Lung (tissue), 12 donors: ENCODE results near the gene LRPPRC. TPM values are rescaled to one million over a fixed set of nuclear protein-coding genes. Genes with fewer than 3 reads are reported as not detected.

Experiments
- ATAC-seq: fragments of 200-7000 bp; cut with Tn5 transposase; one replicate; pipeline ENCODE4 v1.9.1; 2020; ENCODE audit warnings: moderate number of reproducible peaks; ENCODE audit not compliant: insufficient read depth, low FRiP score
- DNase-seq, 3 donors: peaks; one replicate each; pipeline ENCODE4 v3.0.0-alpha.2; 2013 to 2017
- H3K27ac ChIP-seq, 2 donors: one replicate each; pipeline ENCODE4 v1.5.1; 2013; ENCODE audit warnings: mild to moderate bottlenecking in 2 of 2, moderate library complexity in 2 of 2, control low read depth in 1 of 2, inconsistent platforms in 1 of 2, low read depth in 1 of 2, low read length in 1 of 2
- H3K27me3 ChIP-seq, 3 donors: one replicate each; pipeline ENCODE4 v1.5.1; 2013; ENCODE audit warnings: low read length in 2 of 3; ENCODE audit not compliant: control insufficient read depth in 3 of 3, insufficient read depth in 3 of 3
- H3K36me3 ChIP-seq, 4 donors: one replicate each; pipeline ENCODE4 v1.5.1; 2013; ENCODE audit warnings: low read length in 4 of 4, mild to moderate bottlenecking in 1 of 4, moderate library complexity in 1 of 4; ENCODE audit not compliant: control insufficient read depth in 4 of 4, insufficient read depth in 4 of 4
- H3K4me1 ChIP-seq, 5 donors: one replicate each; pipeline ENCODE4 v1.5.1; 2013; ENCODE audit warnings: low read length in 5 of 5, mild to moderate bottlenecking in 2 of 5, moderate library complexity in 1 of 5; ENCODE audit not compliant: control insufficient read depth in 5 of 5, insufficient read depth in 5 of 5
- H3K4me3 ChIP-seq: one replicate; pipeline ENCODE4 v1.5.1; 2013; ENCODE audit warnings: mild to moderate bottlenecking, control low read depth, moderate library complexity
- H3K9ac ChIP-seq, 2 donors: one replicate each; pipeline ENCODE4 v1.5.1; 2013; ENCODE audit warnings: low read length in 2 of 2, control low read depth in 1 of 2; ENCODE audit not compliant: insufficient read depth in 1 of 2
- H3K9me3 ChIP-seq, 4 donors: one replicate each; pipeline ENCODE4 v1.5.1; 2013; ENCODE audit warnings: low read length in 3 of 4, mild to moderate bottlenecking in 1 of 4, moderate library complexity in 1 of 4; ENCODE audit not compliant: control insufficient read depth in 4 of 4, insufficient read depth in 3 of 4
- WGBS, 2 donors: extraction: QIAGEN DNeasy Blood & Tissue Kit; methylation state at CpG; one replicate each; pipeline ENCODE4 v1.1.7; 2013; 5-methylcytosine and 5-hydroxymethylcytosine counted together
- polyA plus RNA-seq, 2 donors: library from polyadenylated mRNA; stranded (reverse); fragments of 200-250 nt; gene quantifications; one replicate each; pipeline ENCODE4 v1.2.1, GENCODE V29; 2013
- total RNA-seq, 2 donors: library from RNA; depleted of rRNA in 1 of 2; stranded (reverse); fragments of >200 nt in 1 of 2; gene quantifications; one replicate each; pipeline ENCODE4 v1.2.1, GENCODE V29; 2014 to 2021
- TF ChIP-seq, protein P1 (sequence below): IDR thresholded peaks from 2 replicates; pipeline ENCODE4 v1.5.1; 2012; ENCODE audit warnings: mild to moderate bottlenecking; ENCODE audit errors: control extremely low read depth, extremely low read depth
- donor health status: control.
- donor health status: control.
- donor health status: Bipolar disorder and iron deficiency.
- donor health status: healthy.
- donor health status: DM: yes; HTN: yes; CAD: no.

The LRPPRC gene
- total and polyA plus RNA-seq, 4 donors, result 29.5 to 96.6 (median 48.6) TPM

DNA sequence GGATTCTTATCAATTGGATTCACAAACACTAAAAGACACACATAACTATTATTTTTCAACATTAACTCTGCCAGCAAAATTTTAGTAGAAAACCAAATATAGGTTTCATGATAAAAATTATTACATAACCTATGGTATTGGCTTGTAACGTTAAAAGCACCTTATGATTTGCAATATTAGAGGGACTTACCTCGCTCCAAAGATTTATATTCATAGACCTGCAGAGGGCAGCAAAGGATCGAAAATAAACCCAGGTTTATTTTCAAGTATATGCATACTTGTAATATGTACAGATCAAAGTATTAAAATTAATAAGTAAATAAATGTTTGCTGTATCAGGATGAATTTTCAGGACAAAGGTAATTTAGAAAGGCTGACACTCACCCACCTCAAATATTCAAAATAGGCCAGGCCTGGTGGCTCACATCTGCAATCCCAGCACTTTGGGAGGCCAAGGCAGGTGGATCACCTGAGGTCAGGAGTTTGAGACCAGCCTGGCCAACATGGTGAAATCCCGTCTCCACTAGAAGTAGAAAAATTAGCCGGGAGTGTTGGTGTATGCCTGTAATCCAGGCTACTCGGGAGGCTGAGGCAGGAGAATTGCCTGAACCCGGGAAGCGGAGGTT is 45.3 kb downstream of the LRPPRC start:
- peaks cover 11 to 28% (median 20%) of the 10 kb centered on the region in 4 donors for H3K36me3 ChIP-seq
- peaks cover 0 to 4% (median 0%) of the 10 kb centered on the region in 5 donors for H3K4me1 ChIP-seq
- H3K9me3 ChIP-seq, result no peaks in the 10 kb centered on the region
- DNase-seq (peak; percentile 20 to 75 (median 64)), ATAC-seq (no peak)
- H3K27ac ChIP-seq, result no peak overlapping the region
- TF ChIP-seq, protein P1, sequence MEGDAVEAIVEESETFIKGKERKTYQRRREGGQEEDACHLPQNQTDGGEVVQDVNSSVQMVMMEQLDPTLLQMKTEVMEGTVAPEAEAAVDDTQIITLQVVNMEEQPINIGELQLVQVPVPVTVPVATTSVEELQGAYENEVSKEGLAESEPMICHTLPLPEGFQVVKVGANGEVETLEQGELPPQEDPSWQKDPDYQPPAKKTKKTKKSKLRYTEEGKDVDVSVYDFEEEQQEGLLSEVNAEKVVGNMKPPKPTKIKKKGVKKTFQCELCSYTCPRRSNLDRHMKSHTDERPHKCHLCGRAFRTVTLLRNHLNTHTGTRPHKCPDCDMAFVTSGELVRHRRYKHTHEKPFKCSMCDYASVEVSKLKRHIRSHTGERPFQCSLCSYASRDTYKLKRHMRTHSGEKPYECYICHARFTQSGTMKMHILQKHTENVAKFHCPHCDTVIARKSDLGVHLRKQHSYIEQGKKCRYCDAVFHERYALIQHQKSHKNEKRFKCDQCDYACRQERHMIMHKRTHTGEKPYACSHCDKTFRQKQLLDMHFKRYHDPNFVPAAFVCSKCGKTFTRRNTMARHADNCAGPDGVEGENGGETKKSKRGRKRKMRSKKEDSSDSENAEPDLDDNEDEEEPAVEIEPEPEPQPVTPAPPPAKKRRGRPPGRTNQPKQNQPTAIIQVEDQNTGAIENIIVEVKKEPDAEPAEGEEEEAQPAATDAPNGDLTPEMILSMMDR, result no peak
- H3K4me3 ChIP-seq, result no peak overlapping the region
- WGBS, 2 donors, result 75 to 80% methylated on average over 8 of the region's 8 CpGs
- no peaks in the 10 kb centered on the region for H3K27me3 ChIP-seq
- H3K9ac ChIP-seq, result no peak overlapping the region

- no peak overlapping the region for H3K4me3 ChIP-seq
- H3K27ac ChIP-seq, result no peak overlapping the region
- H3K9ac ChIP-seq, result no peak overlapping the region
- no peaks in the 10 kb centered on the region for H3K9me3 ChIP-seq
- peaks cover 12 to 41% (median 19%) of the 10 kb centered on the region in 4 donors for H3K36me3 ChIP-seq
- H3K27me3 ChIP-seq, result no peaks in the 10 kb centered on the region
- ATAC-seq (no peak), DNase-seq (no peak)
- 92 to 93% methylated on average over 3 of the region's 3 CpGs for WGBS, 2 donors
- H3K4me1 ChIP-seq, result peaks cover 0 to 20% (median 3%) of the 10 kb centered on the region in 5 donors
- TF ChIP-seq, protein P1, result no peak
Observed at GRCh38 chr2:43948370-43948769, 47.4 kb downstream of the LRPPRC start.

GRCh38 chr2:43946685-43947084 is 49.1 kb downstream of the LRPPRC start:
- H3K36me3 ChIP-seq, result peaks cover 11 to 42% (median 19%) of the 10 kb centered on the region in 4 donors
- ATAC-seq (no peak), DNase-seq (no peak)
- no peak overlapping the region for H3K4me3 ChIP-seq
- H3K4me1 ChIP-seq, result peaks cover 0 to 30% (median 3%) of the 10 kb centered on the region in 5 donors
- H3K27me3 ChIP-seq, result no peaks in the 10 kb centered on the region
- H3K9ac ChIP-seq, result no peak overlapping the region
- TF ChIP-seq, protein P1, result no peak
- 92 to 93% methylated on average over 4 of the region's 4 CpGs for WGBS, 2 donors
- H3K27ac ChIP-seq, result no peak overlapping the region
- no peaks in the 10 kb centered on the region for H3K9me3 ChIP-seq
